GM21528 (cell line): ENCODE results near the gene USP17L27.
"Not testable (repeated sequence)": the region's sequence is repeated elsewhere in the genome, so short reads cannot be mapped to it uniquely, and the experiment has no call there.

Experiments used
- ATAC-seq: cut with Tn5 transposase; IDR thresholded peaks from one replicate; pipeline ENCODE4 v1.9.1; 2021; ENCODE audit warnings: mild to moderate bottlenecking, moderate library complexity; ENCODE audit not compliant: unreplicated experiment, low FRiP score

USP17L27 gene, protein sequence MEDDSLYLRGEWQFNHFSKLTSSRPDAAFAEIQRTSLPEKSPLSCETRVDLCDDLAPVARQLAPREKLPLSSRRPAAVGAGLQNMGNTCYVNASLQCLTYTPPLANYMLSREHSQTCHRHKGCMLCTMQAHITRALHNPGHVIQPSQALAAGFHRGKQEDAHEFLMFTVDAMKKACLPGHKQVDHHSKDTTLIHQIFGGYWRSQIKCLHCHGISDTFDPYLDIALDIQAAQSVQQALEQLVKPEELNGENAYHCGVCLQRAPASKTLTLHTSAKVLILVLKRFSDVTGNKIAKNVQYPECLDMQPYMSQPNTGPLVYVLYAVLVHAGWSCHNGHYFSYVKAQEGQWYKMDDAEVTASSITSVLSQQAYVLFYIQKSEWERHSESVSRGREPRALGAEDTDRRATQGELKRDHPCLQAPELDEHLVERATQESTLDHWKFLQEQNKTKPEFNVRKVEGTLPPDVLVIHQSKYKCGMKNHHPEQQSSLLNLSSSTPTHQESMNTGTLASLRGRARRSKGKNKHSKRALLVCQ

DNA sequence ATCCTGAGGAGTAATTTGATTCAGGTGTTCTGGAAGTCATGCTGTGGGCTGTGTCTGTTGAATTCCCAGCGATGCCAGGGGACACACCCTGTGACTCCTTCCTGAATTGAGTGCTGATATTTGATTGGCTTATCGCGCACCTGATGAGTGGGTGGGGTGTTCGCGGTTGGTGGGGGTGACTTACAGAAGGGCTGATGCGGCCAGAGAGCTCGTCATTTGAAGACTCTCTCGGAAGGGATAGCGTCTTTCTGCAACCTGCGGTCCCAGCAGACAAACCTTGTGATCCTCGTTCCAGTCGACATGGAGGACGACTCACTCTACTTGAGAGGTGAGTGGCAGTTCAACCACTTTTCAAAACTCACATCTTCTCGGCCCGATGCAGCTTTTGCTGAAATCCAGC is at the start of gene USP17L27:
USP17L27 (plus strand) TSS at position 301 of the 400 bp plus-strand sequence; CDS start at position 301, 0 bp downstream.
- ATAC-seq = not testable (repeated sequence)

DNA sequence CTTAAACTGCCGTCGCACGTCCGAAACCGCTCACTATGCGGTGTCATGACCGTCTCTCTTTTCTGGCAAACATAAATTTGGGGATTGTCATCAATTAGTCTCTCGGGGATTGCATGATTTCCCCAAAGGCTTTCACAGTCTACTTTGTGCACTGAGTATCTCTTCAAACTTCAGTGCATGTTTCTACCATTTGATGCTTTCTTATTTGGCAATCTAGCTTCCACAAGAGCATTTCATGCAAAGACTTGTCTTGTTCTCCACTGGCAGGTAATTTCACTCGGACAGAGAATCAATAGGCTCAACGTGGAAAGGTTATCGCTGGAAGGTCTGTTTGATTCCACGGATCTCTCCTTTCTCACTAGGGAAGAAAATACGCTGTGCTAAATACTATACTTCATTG is 19.8 kb upstream of the USP17L27 start:
- ATAC-seq = not testable (repeated sequence)

DNA sequence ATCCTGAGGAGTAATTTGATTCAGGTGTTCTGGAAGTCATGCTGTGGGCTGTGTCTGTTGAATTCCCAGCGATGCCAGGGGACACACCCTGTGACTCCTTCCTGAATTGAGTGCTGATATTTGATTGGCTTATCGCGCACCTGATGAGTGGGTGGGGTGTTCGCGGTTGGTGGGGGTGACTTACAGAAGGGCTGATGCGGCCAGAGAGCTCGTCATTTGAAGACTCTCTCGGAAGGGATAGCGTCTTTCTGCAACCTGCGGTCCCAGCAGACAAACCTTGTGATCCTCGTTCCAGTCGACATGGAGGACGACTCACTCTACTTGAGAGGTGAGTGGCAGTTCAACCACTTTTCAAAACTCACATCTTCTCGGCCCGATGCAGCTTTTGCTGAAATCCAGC is 19.1 kb upstream of the USP17L27 start, which contains the start of gene USP17L24:
USP17L24 (plus strand) TSS at position 301 of the 400 bp plus-strand sequence; CDS start at position 301, 0 bp downstream.
- not testable (repeated sequence) for ATAC-seq

DNA sequence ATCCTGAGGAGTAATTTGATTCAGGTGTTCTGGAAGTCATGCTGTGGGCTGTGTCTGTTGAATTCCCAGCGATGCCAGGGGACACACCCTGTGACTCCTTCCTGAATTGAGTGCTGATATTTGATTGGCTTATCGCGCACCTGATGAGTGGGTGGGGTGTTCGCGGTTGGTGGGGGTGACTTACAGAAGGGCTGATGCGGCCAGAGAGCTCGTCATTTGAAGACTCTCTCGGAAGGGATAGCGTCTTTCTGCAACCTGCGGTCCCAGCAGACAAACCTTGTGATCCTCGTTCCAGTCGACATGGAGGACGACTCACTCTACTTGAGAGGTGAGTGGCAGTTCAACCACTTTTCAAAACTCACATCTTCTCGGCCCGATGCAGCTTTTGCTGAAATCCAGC is 14.3 kb upstream of the USP17L27 start, which contains the start of gene USP17L25:
USP17L25 (plus strand) TSS at position 301 of the 400 bp plus-strand sequence; CDS start at position 301, 0 bp downstream.
- ATAC-seq = not testable (repeated sequence)

DNA sequence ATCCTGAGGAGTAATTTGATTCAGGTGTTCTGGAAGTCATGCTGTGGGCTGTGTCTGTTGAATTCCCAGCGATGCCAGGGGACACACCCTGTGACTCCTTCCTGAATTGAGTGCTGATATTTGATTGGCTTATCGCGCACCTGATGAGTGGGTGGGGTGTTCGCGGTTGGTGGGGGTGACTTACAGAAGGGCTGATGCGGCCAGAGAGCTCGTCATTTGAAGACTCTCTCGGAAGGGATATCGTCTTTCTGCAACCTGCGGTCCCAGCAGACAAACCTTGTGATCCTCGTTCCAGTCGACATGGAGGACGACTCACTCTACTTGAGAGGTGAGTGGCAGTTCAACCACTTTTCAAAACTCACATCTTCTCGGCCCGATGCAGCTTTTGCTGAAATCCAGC is 9.6 kb upstream of the USP17L27 start, which contains the start of gene USP17L26:
USP17L26 (plus strand) TSS at position 301 of the 400 bp plus-strand sequence; CDS start at position 301, 0 bp downstream.
- ATAC-seq = not testable (repeated sequence)

DNA sequence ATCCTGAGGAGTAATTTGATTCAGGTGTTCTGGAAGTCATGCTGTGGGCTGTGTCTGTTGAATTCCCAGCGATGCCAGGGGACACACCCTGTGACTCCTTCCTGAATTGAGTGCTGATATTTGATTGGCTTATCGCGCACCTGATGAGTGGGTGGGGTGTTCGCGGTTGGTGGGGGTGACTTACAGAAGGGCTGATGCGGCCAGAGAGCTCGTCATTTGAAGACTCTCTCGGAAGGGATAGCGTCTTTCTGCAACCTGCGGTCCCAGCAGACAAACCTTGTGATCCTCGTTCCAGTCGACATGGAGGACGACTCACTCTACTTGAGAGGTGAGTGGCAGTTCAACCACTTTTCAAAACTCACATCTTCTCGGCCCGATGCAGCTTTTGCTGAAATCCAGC is 4.8 kb upstream of the USP17L27 start, which contains the start of gene USP17L5:
USP17L5 (plus strand) TSS at position 301 of the 400 bp plus-strand sequence; CDS start at position 301, 0 bp downstream.
- ATAC-seq = not testable (repeated sequence)

DNA sequence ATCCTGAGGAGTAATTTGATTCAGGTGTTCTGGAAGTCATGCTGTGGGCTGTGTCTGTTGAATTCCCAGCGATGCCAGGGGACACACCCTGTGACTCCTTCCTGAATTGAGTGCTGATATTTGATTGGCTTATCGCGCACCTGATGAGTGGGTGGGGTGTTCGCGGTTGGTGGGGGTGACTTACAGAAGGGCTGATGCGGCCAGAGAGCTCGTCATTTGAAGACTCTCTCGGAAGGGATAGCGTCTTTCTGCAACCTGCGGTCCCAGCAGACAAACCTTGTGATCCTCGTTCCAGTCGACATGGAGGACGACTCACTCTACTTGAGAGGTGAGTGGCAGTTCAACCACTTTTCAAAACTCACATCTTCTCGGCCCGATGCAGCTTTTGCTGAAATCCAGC is 4.6 kb downstream of the USP17L27 start, which contains the start of gene USP17L28:
USP17L28 (plus strand) TSS at position 301 of the 400 bp plus-strand sequence; CDS start at position 301, 0 bp downstream.
- ATAC-seq = not testable (repeated sequence)

DNA sequence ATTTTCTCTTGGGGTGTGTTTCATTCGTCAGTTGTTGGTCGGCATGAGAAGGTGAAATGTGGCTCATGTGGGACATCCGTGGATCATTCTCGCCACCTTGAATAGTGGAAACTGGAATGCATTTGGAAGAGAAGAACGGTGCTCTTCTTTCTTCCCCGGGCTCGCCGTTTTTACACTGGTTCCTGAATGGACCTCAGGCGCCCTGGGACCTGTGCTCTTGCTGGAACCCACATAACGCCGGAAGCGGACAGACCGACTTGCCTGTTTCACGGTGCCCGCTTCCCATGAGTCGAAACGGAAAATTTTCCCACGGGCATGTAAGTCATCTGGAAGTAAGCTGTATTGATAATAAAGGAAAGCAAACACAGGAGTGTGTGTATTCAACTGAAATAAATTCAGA is 6.9 kb downstream of the USP17L27 start:
- ATAC-seq = not testable (repeated sequence)

DNA sequence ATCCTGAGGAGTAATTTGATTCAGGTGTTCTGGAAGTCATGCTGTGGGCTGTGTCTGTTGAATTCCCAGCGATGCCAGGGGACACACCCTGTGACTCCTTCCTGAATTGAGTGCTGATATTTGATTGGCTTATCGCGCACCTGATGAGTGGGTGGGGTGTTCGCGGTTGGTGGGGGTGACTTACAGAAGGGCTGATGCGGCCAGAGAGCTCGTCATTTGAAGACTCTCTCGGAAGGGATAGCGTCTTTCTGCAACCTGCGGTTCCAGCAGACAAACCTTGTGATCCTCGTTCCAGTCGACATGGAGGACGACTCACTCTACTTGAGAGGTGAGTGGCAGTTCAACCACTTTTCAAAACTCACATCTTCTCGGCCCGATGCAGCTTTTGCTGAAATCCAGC is 9.4 kb downstream of the USP17L27 start, which contains the start of gene USP17L29:
USP17L29 (plus strand) TSS at position 301 of the 400 bp plus-strand sequence; CDS start at position 301, 0 bp downstream.
- not testable (repeated sequence) for ATAC-seq

DNA sequence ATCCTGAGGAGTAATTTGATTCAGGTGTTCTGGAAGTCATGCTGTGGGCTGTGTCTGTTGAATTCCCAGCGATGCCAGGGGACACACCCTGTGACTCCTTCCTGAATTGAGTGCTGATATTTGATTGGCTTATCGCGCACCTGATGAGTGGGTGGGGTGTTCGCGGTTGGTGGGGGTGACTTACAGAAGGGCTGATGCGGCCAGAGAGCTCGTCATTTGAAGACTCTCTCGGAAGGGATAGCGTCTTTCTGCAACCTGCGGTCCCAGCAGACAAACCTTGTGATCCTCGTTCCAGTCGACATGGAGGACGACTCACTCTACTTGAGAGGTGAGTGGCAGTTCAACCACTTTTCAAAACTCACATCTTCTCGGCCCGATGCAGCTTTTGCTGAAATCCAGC is 18.9 kb downstream of the USP17L27 start, which contains the start of gene USP17L30:
USP17L30 (plus strand) TSS at position 301 of the 400 bp plus-strand sequence; CDS start at position 301, 0 bp downstream.
- not testable (repeated sequence) for ATAC-seq

DNA sequence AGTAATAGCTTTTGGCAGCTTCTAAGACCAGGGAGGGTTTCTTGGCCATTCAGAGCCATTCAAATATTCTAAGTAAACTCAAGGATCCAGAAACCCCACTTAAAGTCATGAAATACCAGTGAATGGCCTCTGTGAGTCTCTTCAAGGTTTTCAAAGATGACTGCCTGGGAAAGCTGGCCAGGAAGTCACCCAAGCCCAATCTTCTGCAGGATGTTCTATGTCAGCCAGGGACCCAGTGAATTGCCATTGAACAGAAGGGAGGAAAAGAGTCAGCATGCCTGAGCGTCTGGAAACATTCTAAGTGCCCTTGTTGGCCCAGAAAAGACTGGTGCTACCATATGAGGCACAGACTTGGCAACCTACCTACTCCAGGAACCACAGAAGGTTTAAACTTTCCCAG is 35.9 kb downstream of the USP17L27 start:
- ATAC-seq = not testable (repeated sequence)

DNA sequence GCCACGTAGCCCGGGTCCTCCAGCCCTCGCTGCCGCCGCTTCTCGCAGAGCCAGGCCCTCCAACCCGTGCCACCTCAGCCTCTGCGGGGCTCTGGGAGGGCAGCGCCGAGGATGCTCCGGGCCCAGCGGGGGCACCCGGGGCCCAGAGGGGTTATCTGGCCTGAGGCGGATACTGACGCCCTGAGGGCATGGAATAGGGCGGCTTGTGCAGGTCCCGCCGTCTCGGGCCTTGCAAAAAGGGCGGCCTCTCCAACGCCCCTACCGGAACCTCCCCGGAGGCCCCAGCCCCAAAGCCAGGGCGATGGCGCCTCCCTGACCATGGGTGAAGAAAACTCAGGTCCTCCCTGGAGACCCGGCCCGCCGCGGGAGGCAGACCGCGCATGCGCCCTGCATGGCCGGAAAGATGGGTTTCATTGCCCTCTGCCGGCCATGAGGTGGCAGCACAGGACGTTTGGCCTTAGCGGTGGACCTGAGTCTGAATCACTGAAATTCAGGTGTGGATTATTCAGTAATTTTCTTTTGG is 37.1 kb downstream of the USP17L27 start:
- ATAC-seq = not testable (repeated sequence)

DNA sequence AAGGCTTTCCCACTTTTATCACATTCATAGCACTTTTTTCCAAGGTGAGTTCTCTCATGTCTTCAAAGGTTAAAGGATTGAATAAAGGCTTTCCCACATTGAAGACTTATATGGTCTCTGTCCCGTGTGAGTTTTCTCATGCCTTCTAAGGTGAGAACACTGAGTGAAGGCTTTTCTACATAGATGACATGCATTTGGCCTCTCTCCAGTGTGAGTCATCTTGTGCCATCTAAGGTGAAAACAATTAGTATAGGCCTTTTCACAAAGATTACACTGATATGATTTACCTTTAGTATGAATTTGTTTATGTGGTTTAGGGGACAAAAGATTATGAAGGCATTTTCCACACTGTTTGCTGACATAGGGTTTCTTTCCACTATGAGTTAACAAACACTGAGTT is 40.2 kb downstream of the USP17L27 start:
- no peak for ATAC-seq

DNA sequence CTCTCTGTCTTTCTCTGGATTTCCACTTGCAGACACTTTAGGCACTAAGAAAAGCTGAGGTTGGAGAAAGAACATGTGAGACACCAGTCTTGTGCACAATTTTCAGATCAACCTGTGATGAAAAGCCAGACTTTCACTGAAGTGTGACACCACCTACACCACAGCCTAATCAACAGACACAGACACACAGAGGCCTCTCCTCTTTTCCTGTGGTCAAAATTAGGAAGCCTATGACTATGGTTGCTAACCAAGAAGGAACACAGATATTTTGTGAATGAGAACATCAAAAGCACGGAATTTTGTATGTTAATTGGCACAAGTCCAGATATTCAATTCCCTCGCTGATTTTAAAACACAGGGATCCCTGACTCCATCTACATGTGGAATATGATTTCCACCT is 45.1 kb downstream of the USP17L27 start:
- not testable (repeated sequence) for ATAC-seq
